SIG-M5 treated with dmso at 0.1 percent for 504 hours (cell line): ENCODE results near the gene CTNNA2.

Experiments used
- DNase-seq: peaks from one replicate; lab custom pipeline; 2025; ENCODE audit not compliant: unreplicated experiment; lab: John Stamatoyannopoulos, UW

The CTNNA2 gene

DNA sequence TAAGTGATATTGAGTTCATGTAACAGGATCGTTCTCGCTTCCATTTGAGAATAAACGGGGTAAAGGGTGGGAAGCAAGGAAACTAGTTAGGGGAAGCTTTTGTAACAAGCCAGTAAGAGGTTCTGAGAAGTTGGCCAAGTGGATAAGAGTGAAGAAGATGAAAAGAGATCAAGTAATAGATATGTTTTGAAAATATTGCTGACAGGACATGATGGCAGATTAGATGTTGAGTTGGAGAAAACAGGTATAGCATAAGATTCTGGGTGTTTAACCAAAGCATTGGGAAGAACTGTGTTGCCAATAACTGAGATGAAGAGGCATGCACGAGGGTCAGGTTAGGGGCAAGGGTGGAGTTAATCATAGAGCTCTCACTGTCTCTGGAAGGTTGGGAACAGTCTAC lies 1121.7 kb downstream of the CTNNA2 start:
- DNase-seq, result no peak

- no peak for DNase-seq
Observed at GRCh38 chr2:80638783-80639182, 1125.9 kb downstream of the CTNNA2 start.

- no peak for DNase-seq
Observed at GRCh38 chr2:80642465-80642864, 1129.6 kb downstream of the CTNNA2 start.

GRCh38 chr2:80643598-80643997 lies 1130.7 kb downstream of the CTNNA2 start:
- DNase-seq, result no peak

GRCh38 chr2:80651435-80651834 lies 1138.6 kb downstream of the CTNNA2 start:
- no peak for DNase-seq

GRCh38 chr2:80655265-80655664 lies 1142.4 kb downstream of the CTNNA2 start:
- no peak for DNase-seq

DNA sequence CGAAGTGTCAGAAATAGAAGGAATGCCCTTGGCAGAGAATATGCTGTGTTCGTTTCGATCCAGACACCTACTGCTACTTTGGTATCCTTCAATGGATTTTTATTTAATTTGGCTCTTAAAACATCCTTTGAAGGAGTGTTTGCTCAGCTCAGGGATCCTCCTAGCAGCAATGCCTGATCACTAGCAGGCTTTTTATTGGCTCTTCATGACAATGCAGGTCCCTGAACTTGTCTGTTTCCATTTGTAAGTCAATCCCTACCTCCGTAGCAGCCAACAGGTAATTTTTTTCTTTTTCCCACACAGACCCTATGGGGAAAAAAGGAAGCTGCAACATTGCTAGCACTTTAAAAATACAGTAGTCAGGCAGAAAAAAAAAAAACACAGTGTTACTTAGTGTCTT lies 1157.9 kb downstream of the CTNNA2 start:
- no peak for DNase-seq

DNA sequence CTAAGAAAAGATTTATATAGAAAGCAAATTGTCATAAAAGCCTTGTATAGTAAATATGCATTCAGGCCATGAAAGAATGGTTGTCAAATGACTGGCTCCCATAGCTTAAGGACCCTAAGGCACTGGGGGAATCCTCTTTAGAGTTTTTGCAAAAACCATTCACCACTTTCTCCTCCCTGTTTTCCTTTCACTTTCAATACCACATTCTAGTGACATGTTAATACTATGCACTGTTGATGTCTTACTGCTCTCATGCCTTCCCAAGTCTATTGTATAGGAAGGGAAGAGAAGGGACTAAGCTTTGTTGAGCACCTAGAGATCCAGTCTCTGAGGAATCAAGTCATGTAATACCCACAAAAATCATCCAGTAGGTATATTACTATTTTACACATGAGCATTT lies 1174.7 kb downstream of the CTNNA2 start:
- no peak for DNase-seq

DNA sequence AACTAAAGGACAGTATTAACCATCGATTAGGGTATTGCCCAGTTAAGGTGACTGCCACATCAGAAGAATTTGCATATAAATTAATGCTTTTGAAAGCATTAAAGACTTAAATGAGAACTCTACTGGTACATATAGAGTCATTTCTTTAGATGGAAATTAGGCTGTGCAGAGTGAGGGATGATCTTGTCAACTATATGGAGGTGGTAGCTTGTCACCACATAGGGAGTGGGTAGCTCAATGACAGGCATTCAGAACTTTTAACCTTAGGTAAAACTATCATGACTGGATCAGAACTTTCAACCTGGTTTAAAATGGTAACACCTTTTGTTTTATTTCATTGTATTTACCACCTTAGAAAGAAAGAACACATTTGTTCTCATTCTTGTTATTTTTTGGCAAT lies 1176.3 kb downstream of the CTNNA2 start:
- no peak for DNase-seq
